IMR-90 (cell line): ENCODE measurements around the gene SLC12A7. TPM values are rescaled to one million over a fixed set of nuclear protein-coding genes. Genes with fewer than 3 reads are reported as not detected.

ENCODE experiments used
- ATAC-seq: fragments of 200-7000 bp; cut with Tn5 transposase; 2 replicates; pipeline ENCODE4 v1.9.1; 2020; ENCODE audit warnings: low read depth, mild to moderate bottlenecking, moderate library complexity
- BruUV-seq: library from RNA; stranded (reverse); fragments of 400-500 nt; replicated peaks from 2 replicates; lab custom pipeline; 2021; lab: Mats Ljungman, UMichigan
- CTCF ChIA-PET: fragments of 300-600 bp; formaldehyde crosslinking; extraction: SDS; loops from one replicate; lab custom pipeline; 2021; ENCODE audit warnings: antibody characterized with exemption; lab: Yijun Ruan, JAX
- POLR2A ChIA-PET: fragments of 300-600 bp; sonication (Branson Sonifier 250); formaldehyde crosslinking; loops from one replicate; lab custom pipeline; 2022; ENCODE audit warnings: antibody characterized with exemption; ENCODE audit not compliant: unreplicated experiment; lab: Charles Lee
- DNase-seq: peaks from one replicate; pipeline ENCODE4 v3.0.0; 2013
- H2AFZ ChIP-seq: replicated peaks from 2 replicates; pipeline ENCODE3; 2013; ENCODE audit warnings: low read length, mild to moderate bottlenecking; ENCODE audit not compliant: poor library complexity
- H2AK5ac ChIP-seq: 2 replicates; pipeline ENCODE4 v1.6.1; 2013; ENCODE audit warnings: low read depth, low read length, inconsistent platforms
- H2AK9ac ChIP-seq: replicated peaks from 2 replicates; pipeline ENCODE3; 2013; ENCODE audit warnings: mild to moderate bottlenecking, low read depth, low read length, moderate library complexity; ENCODE audit not compliant: poor library complexity
- H2BK120ac ChIP-seq: 2 replicates; pipeline ENCODE4 v1.6.1; 2013; ENCODE audit warnings: low read depth, low read length, inconsistent platforms
- H2BK15ac ChIP-seq: 3 replicates; pipeline ENCODE4 v1.6.1; 2013; ENCODE audit warnings: low read depth, low read length, inconsistent platforms
- H2BK20ac ChIP-seq: 2 replicates; pipeline ENCODE4 v1.6.1; 2013; ENCODE audit warnings: low read depth, mild to moderate bottlenecking, inconsistent platforms, low read length, moderate library complexity
- H2BK5ac ChIP-seq: 2 replicates; pipeline ENCODE4 v1.6.1; 2013; ENCODE audit warnings: mild to moderate bottlenecking, low read depth, low read length, inconsistent platforms; ENCODE audit not compliant: poor library complexity, severe bottlenecking
- H3K14ac ChIP-seq: replicated peaks from 2 replicates; pipeline ENCODE4 v1.6.1; 2013; ENCODE audit warnings: low read depth, low read length, inconsistent platforms
- H3K18ac ChIP-seq: 2 replicates; pipeline ENCODE4 v1.6.1; 2013; ENCODE audit warnings: low read depth, low read length, control low read depth
- H3K23ac ChIP-seq: 2 replicates; pipeline ENCODE4 v1.6.1; 2013; ENCODE audit warnings: low read depth, low read length, inconsistent platforms
- H3K27ac ChIP-seq: 2 replicates; pipeline ENCODE4 v1.5.1; 2013; ENCODE audit warnings: mild to moderate bottlenecking, control low read depth, low read length; ENCODE audit not compliant: insufficient read depth
- H3K27me3 ChIP-seq: 2 replicates; pipeline ENCODE4 v1.6.1; 2013; ENCODE audit warnings: low read length; ENCODE audit not compliant: control insufficient read depth, insufficient read depth
- H3K36me3 ChIP-seq: 2 replicates; pipeline ENCODE4 v1.6.1; 2013; ENCODE audit warnings: low read length, mixed read lengths; ENCODE audit not compliant: control insufficient read depth, insufficient read depth
- H3K4ac ChIP-seq: 2 replicates; pipeline ENCODE4 v1.6.1; 2013; ENCODE audit warnings: low read depth, low read length, inconsistent platforms
- H3K4me1 ChIP-seq: 2 replicates; pipeline ENCODE4 v1.6.1; 2013; ENCODE audit warnings: low read length, mixed read lengths; ENCODE audit not compliant: control insufficient read depth, insufficient read depth
- H3K4me2 ChIP-seq: 2 replicates; pipeline ENCODE4 v1.6.1; 2013; ENCODE audit warnings: low read depth, mild to moderate bottlenecking, control low read depth, low read length, moderate library complexity
- H3K4me3 ChIP-seq: 2 replicates; pipeline ENCODE4 v1.5.1; 2013; ENCODE audit warnings: low read depth, mild to moderate bottlenecking, control low read depth, low read length, moderate library complexity; ENCODE audit not compliant: insufficient read depth
- H3K56ac ChIP-seq: 2 replicates; pipeline ENCODE4 v1.6.1; 2013; ENCODE audit warnings: low read length, inconsistent platforms; ENCODE audit not compliant: insufficient read depth; ENCODE audit errors: extremely low read depth
- H3K79me1 ChIP-seq, 2 experiments: 2 replicates each; pipeline ENCODE4 v1.6.1; 2013; ENCODE audit warnings: low read length in 2 of 2, inconsistent platforms in 1 of 2, low read depth in 1 of 2
- H3K9ac ChIP-seq: 2 replicates; pipeline ENCODE4 v1.6.1; 2013; ENCODE audit warnings: low read depth, low read length, control low read depth
- H3K9me1 ChIP-seq: 2 replicates; pipeline ENCODE4 v1.6.1; 2013; ENCODE audit warnings: low read length, inconsistent platforms; ENCODE audit not compliant: insufficient read depth
- H3K9me3 ChIP-seq: 2 replicates; pipeline ENCODE4 v1.6.1; 2013; ENCODE audit warnings: low read length; ENCODE audit not compliant: control insufficient read depth, insufficient read depth
- H4K20me1 ChIP-seq: 2 replicates; pipeline ENCODE4 v1.6.1; 2013; ENCODE audit warnings: low read length, inconsistent platforms; ENCODE audit not compliant: insufficient read depth
- H4K5ac ChIP-seq: 2 replicates; pipeline ENCODE4 v1.6.1; 2013; ENCODE audit warnings: mild to moderate bottlenecking, low read depth, low read length, control low read depth
- H4K8ac ChIP-seq, 2 experiments: 2 replicates each; pipeline ENCODE4 v1.6.1; 2013; ENCODE audit warnings: low read depth in 2 of 2, low read length in 2 of 2, control low read depth in 1 of 2, inconsistent platforms in 1 of 2
- H4K91ac ChIP-seq: 2 replicates; pipeline ENCODE4 v1.6.1; 2013; ENCODE audit warnings: low read depth, low read length, inconsistent platforms; ENCODE audit not compliant: insufficient read depth
- CEBPB ChIP-seq: IDR thresholded peaks from 2 replicates; pipeline ENCODE4 v1.6.1; 2012; ENCODE audit warnings: low read depth, low read length, improper control_type of control experiment
- CHD1 ChIP-seq: IDR thresholded peaks from 2 replicates; pipeline ENCODE4 v1.6.1; 2012; ENCODE audit warnings: low read depth, low read length, improper control_type of control experiment
- CTCF ChIP-seq: conservative IDR thresholded peaks from 2 replicates; pipeline ENCODE4 v1.5.1; 2012; ENCODE audit warnings: mild to moderate bottlenecking, low read depth, low read length, improper control_type of control experiment
- FOS ChIP-seq: fragments of 150-350 bp; IDR thresholded peaks from 2 replicates; pipeline ENCODE4 v1.6.1; 2016; ENCODE audit warnings: low read depth, low read length
- MAFK ChIP-seq: IDR thresholded peaks from 2 replicates; pipeline ENCODE4 v1.6.1; 2012; ENCODE audit warnings: low read depth, low read length, improper control_type of control experiment
- MAZ ChIP-seq: IDR thresholded peaks from 2 replicates; pipeline ENCODE4 v1.6.1; 2012; ENCODE audit warnings: low read depth, mild to moderate bottlenecking, low read length, improper control_type of control experiment, moderate library complexity, borderline replicate concordance
- MXI1 ChIP-seq: IDR thresholded peaks from 2 replicates; pipeline ENCODE4 v1.6.1; 2012; ENCODE audit warnings: low read depth, mild to moderate bottlenecking, low read length, moderate library complexity, borderline replicate concordance
- NFE2L2 ChIP-seq: fragments of 150-350 bp; IDR thresholded peaks from 2 replicates; pipeline ENCODE4 v1.6.1; 2016; ENCODE audit warnings: low read depth, mild to moderate bottlenecking, low read length
- POLR2A ChIP-seq: IDR thresholded peaks from 2 replicates; pipeline ENCODE4 v1.6.1; 2012; ENCODE audit warnings: mild to moderate bottlenecking, low read depth, low read length
- RAD21 ChIP-seq: IDR thresholded peaks from 2 replicates; pipeline ENCODE4 v1.6.1; 2012; ENCODE audit warnings: low read length, improper control_type of control experiment
- RCOR1 ChIP-seq: IDR thresholded peaks from 2 replicates; pipeline ENCODE4 v1.6.1; 2012; ENCODE audit warnings: mild to moderate bottlenecking, low read length, improper control_type of control experiment; ENCODE audit not compliant: insufficient replicate concordance
- RFX5 ChIP-seq: IDR thresholded peaks from 2 replicates; pipeline ENCODE4 v1.8.0; 2012; ENCODE audit warnings: low read depth, mild to moderate bottlenecking, low read length, moderate library complexity
- SMC3 ChIP-seq: fragments of 150-350 bp; IDR thresholded peaks from 2 replicates; pipeline ENCODE4 v1.6.1; 2016; ENCODE audit warnings: low read depth, mild to moderate bottlenecking, antibody characterized with exemption, low read length, moderate library complexity
- USF2 ChIP-seq: fragments of 150-350 bp; IDR thresholded peaks from 2 replicates; pipeline ENCODE4 v1.6.1; 2017; ENCODE audit warnings: mild to moderate bottlenecking, antibody characterized with exemption, low read length, low read depth
- WGBS, 2 experiments: methylation state at CpG; one replicate each; pipeline versions ENCODE4 v1.1.5 to v1.1.7; 2013; ENCODE audit warnings: missing lambda C conversion rate in 2 of 2; ENCODE audit not compliant: insufficient read length in 1 of 2; ENCODE audit errors: extremely low coverage in 2 of 2; 5-methylcytosine and 5-hydroxymethylcytosine counted together
- dilution Hi-C: fragments of 300-500 bp; cut with HindIII; formaldehyde crosslinking; loops from one replicate; pipeline ENCODE4 v1.14.3; 2018; ENCODE audit warnings: low sequenced_read_pairs; ENCODE audit not compliant: unreplicated experiment
- in situ Hi-C: fragments of 300-500 bp; cut with MboI; formaldehyde crosslinking; loops from 3 replicates; pipeline ENCODE4 v1.14.3; 2019; ENCODE audit warnings: low sequenced_read_pairs, inconsistent platforms, mixed read lengths
- intact Hi-C: fragments of 100-400 bp; cut with micrococcal nuclease; formaldehyde crosslinking; loops from 2 replicates; pipeline ENCODE4 v1.10.0; 2022
- polyA plus RNA-seq, 3 experiments: library from polyadenylated mRNA; depleted of rRNA; stranded (reverse); fragments of >200 nt; gene quantifications; 2 replicates each; pipeline ENCODE4 v1.2.3, GENCODE V29; 2012; ENCODE audit warnings: low replicate concordance in 1 of 3
- total RNA-seq: library from RNA; depleted of rRNA; stranded (reverse); fragments of >200 nt; gene quantifications from 2 replicates; pipeline ENCODE4 v1.2.3, GENCODE V29; 2012
- TF ChIP-seq, protein P1 (sequence below): fragments of 150-350 bp; IDR thresholded peaks from 2 replicates; pipeline ENCODE4 v1.6.1; 2016; ENCODE audit warnings: low read depth, mild to moderate bottlenecking, low read length, moderate library complexity, borderline replicate concordance

The SLC12A7 gene
- total and polyA plus RNA-seq, 2 of the 4 experiments (the other 2 are of a cell fraction), result 3.0 to 6.1 TPM

GRCh38 chr5:1136814-1137213 is 25.0 kb upstream of the SLC12A7 start:
- intact Hi-C loops (no loop called here), in situ Hi-C loops (loop anchor here (10.0 kb wide), 1 partner anchor 202 kb away; no protein-coding TSS in a partner anchor), dilution Hi-C loops (no loop called here)
- ChIA-PET CTCF (no interaction called here), POLR2A (no interaction called here)
- Histone ChIP-seq H3K18ac (no peak overlapping the region), H2AFZ (no peak overlapping the region), H3K9me3 (no peaks in the 10 kb centered on the region), H3K9me1 (no peaks in the 10 kb centered on the region), H2AK5ac (no peak overlapping the region), H4K5ac (no peak overlapping the region), H3K27me3 (peaks cover 38% of the 10 kb centered on the region; the same call in 1 of the 2 replicates), H4K91ac (no peak overlapping the region), H3K14ac (no peak overlapping the region), H3K79me1 (no peaks in the 10 kb centered on the region), H3K4me2 (no peak overlapping the region), H4K20me1 (no peaks in the 10 kb centered on the region), H2BK15ac (no peak overlapping the region), H3K56ac (no peak overlapping the region), H3K36me3 (no peaks in the 10 kb centered on the region), H2BK20ac (no peak overlapping the region), H3K9ac (no peak overlapping the region), H3K4me3 (no peak overlapping the region), H3K4ac (no peak overlapping the region), H2BK5ac (no peak overlapping the region), H2AK9ac (no peak overlapping the region), H3K4me1 (no peaks in the 10 kb centered on the region), H4K8ac (no peak overlapping the region), H3K23ac (no peak overlapping the region), H3K27ac (no peak overlapping the region), H2BK120ac (no peak overlapping the region)
- TF ChIP-seq CHD1, result no peak
- no peak for TF ChIP-seq MAFK
- TF ChIP-seq RCOR1, result no peak
- TF ChIP-seq CTCF, result no peak
- no peak for TF ChIP-seq USF2
- TF ChIP-seq MAZ, result no peak
- no peak for TF ChIP-seq CEBPB
- TF ChIP-seq SMC3, result no peak
- no peak for TF ChIP-seq FOS
- TF ChIP-seq MXI1, result no peak
- TF ChIP-seq, protein P1, sequence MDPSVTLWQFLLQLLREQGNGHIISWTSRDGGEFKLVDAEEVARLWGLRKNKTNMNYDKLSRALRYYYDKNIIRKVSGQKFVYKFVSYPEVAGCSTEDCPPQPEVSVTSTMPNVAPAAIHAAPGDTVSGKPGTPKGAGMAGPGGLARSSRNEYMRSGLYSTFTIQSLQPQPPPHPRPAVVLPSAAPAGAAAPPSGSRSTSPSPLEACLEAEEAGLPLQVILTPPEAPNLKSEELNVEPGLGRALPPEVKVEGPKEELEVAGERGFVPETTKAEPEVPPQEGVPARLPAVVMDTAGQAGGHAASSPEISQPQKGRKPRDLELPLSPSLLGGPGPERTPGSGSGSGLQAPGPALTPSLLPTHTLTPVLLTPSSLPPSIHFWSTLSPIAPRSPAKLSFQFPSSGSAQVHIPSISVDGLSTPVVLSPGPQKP, result no peak
- TF ChIP-seq POLR2A, result no peak
- TF ChIP-seq RAD21, result no peak
- no peak for TF ChIP-seq RFX5
- no peak for TF ChIP-seq NFE2L2
- BruUV-seq, result no TSS peak
- ATAC-seq (no peak), DNase-seq (no peak)
- 70% methylated on average over 2 of the region's 8 CpGs; no CpG with 5 or more reads in 1 of the 2 experiments for WGBS, 2 experiments
